GM23338 (cell line): ENCODE measurements around the gene AMOTL1. TPM values are rescaled to one million over a fixed set of nuclear protein-coding genes. Genes with fewer than 3 reads are reported as not detected.

Experiments
- ATAC-seq: fragments of 200-7000 bp; cut with Tn5 transposase; 3 replicates; pipeline ENCODE4 v1.9.1; 2020
- DNase-seq: peaks from one replicate; pipeline ENCODE4 v3.0.0-alpha.2; 2015; ENCODE audit warnings: low spot score
- H2AFZ ChIP-seq: fragments of 200-600 bp; sonication (generic); 2 replicates; pipeline ENCODE4 v1.8.0; 2016; ENCODE audit warnings: antibody characterized with exemption, mild to moderate bottlenecking, moderate library complexity
- H3F3A ChIP-seq: fragments of 200-600 bp; sonication (generic); replicated peaks from 2 replicates; pipeline ENCODE4 v1.8.0; 2017; ENCODE audit warnings: antibody characterized with exemption, mixed run types, low read depth
- H3K27ac ChIP-seq: fragments of 200-600 bp; sonication (generic); 2 replicates; pipeline ENCODE4 v1.6.1; 2016; ENCODE audit warnings: low read depth
- H3K27me3 ChIP-seq: fragments of 200-600 bp; sonication (generic); 2 replicates; pipeline ENCODE4 v1.8.0; 2016; ENCODE audit warnings: mild to moderate bottlenecking, mixed run types, moderate library complexity; ENCODE audit not compliant: insufficient read depth
- H3K36me3 ChIP-seq: fragments of 200-600 bp; sonication (generic); 2 replicates; pipeline ENCODE4 v1.8.0; 2016; ENCODE audit warnings: mild to moderate bottlenecking; ENCODE audit not compliant: insufficient read depth
- H3K4me1 ChIP-seq: fragments of 200-600 bp; sonication (generic); 2 replicates; pipeline ENCODE4 v1.8.0; 2016; ENCODE audit warnings: mild to moderate bottlenecking, moderate library complexity; ENCODE audit not compliant: insufficient read depth
- H3K4me2 ChIP-seq: fragments of 200-600 bp; sonication (generic); 2 replicates; pipeline ENCODE4 v1.7.1; 2017; ENCODE audit warnings: mixed run types
- H3K4me3 ChIP-seq: fragments of 200-600 bp; sonication (generic); 2 replicates; pipeline ENCODE4 v1.6.1; 2016; ENCODE audit warnings: mixed run types
- H3K79me2 ChIP-seq: fragments of 200-600 bp; sonication (generic); replicated peaks from 2 replicates; pipeline ENCODE4 v1.8.0; 2017; ENCODE audit warnings: mild to moderate bottlenecking; ENCODE audit not compliant: insufficient read depth
- H3K9me2 ChIP-seq: fragments of 200-600 bp; sonication (generic); 2 replicates; pipeline ENCODE4 v1.8.0; 2017; ENCODE audit not compliant: insufficient read depth
- H4K20me1 ChIP-seq: fragments of 200-600 bp; sonication (generic); replicated peaks from 2 replicates; pipeline ENCODE4 v1.8.0; 2017; ENCODE audit warnings: mild to moderate bottlenecking; ENCODE audit not compliant: insufficient read depth
- H3K27ac Mint-ChIP-seq: 2 replicates; pipeline ENCODE4 v1.8.0; 2020; ENCODE audit warnings: inconsistent platforms, mild to moderate bottlenecking, moderate library complexity, mixed read lengths
- H3K27me3 Mint-ChIP-seq: 3 replicates; pipeline ENCODE4 v1.8.0; 2022; ENCODE audit warnings: low read depth, mild to moderate bottlenecking, moderate library complexity, mixed read lengths, inconsistent platforms; ENCODE audit not compliant: insufficient read depth, poor library complexity
- H3K36me3 Mint-ChIP-seq: 3 replicates; pipeline ENCODE4 v1.8.0; 2021; ENCODE audit warnings: low read depth, mild to moderate bottlenecking, inconsistent platforms, moderate library complexity, mixed read lengths
- H3K4me1 Mint-ChIP-seq: 3 replicates; pipeline ENCODE4 v1.8.0; 2020; ENCODE audit warnings: mild to moderate bottlenecking, inconsistent platforms, mixed read lengths
- H3K4me3 Mint-ChIP-seq: 3 replicates; pipeline ENCODE4 v1.8.0; 2021; ENCODE audit warnings: moderate library complexity, mild to moderate bottlenecking, inconsistent platforms, mixed read lengths
- H3K9me3 Mint-ChIP-seq: 3 replicates; pipeline ENCODE4 v1.8.0; 2020; ENCODE audit warnings: moderate library complexity, mild to moderate bottlenecking, inconsistent platforms, mixed read lengths
- CREB1 ChIP-seq: fragments of 250-450 bp; sonication (Bioruptor Pico); IDR thresholded peaks from 2 replicates; pipeline ENCODE4 v1.5.0; 2020; ENCODE audit warnings: low read depth, mild to moderate bottlenecking, moderate library complexity
- CTCF ChIP-seq, 2 experiments: fragments of 200-600 bp in 1 of 2; sonication (generic) in 1 of 2; conservative IDR thresholded peaks; 2 replicates each; pipeline versions ENCODE4 v1.5.1 to v1.6.1; 2016 to 2017; ENCODE audit warnings: antibody characterized with exemption in 2 of 2, low read depth in 2 of 2, mild to moderate bottlenecking in 2 of 2, moderate library complexity in 1 of 2
- ETS1 ChIP-seq: IDR thresholded peaks from 2 replicates; pipeline ENCODE4 v1.6.1; 2016; ENCODE audit warnings: antibody characterized with exemption
- EZH2 ChIP-seq: fragments of 200-600 bp; sonication (generic); IDR thresholded peaks from one replicate; pipeline ENCODE4 v1.8.0; 2017; ENCODE audit warnings: antibody characterized with exemption, mild to moderate bottlenecking, low read depth; ENCODE audit not compliant: unreplicated experiment
- EZH2phosphoT487 ChIP-seq: fragments of 200-600 bp; sonication (generic); IDR thresholded peaks from one replicate; pipeline ENCODE4 v1.8.1; 2018; ENCODE audit warnings: antibody characterized with exemption; ENCODE audit not compliant: unreplicated experiment
- JUNB ChIP-seq: IDR thresholded peaks from one replicate; pipeline ENCODE4 v1.6.1; 2016; ENCODE audit warnings: antibody characterized with exemption; ENCODE audit not compliant: unreplicated experiment
- NANOG ChIP-seq: IDR thresholded peaks from 2 replicates; pipeline ENCODE4 v1.6.1; 2016; ENCODE audit warnings: antibody characterized with exemption, borderline replicate concordance
- POLR2AphosphoS5 ChIP-seq: IDR thresholded peaks from 2 replicates; pipeline ENCODE4 v1.6.1; 2016; ENCODE audit warnings: antibody characterized with exemption, low read depth
- REST ChIP-seq: IDR thresholded peaks from one replicate; pipeline ENCODE4 v1.6.1; 2018; ENCODE audit warnings: antibody characterized with exemption; ENCODE audit not compliant: unreplicated experiment
- STAT1 ChIP-seq: IDR thresholded peaks from one replicate; pipeline ENCODE4 v1.6.1; 2016; ENCODE audit warnings: antibody characterized with exemption; ENCODE audit not compliant: unreplicated experiment
- ZNF114 ChIP-seq: fragments of 250-450 bp; sonication (Bioruptor Pico); IDR thresholded peaks from 2 replicates; pipeline ENCODE4 v1.5.0; 2020; ENCODE audit warnings: mild to moderate bottlenecking, moderate library complexity
- ZNF331 ChIP-seq: fragments of 250-450 bp; sonication (Bioruptor Pico); IDR thresholded peaks from 2 replicates; pipeline ENCODE4 v1.5.0; 2020; ENCODE audit warnings: low read depth, mild to moderate bottlenecking, moderate library complexity
- ZNF462 ChIP-seq: fragments of 250-450 bp; sonication (Bioruptor Pico); IDR thresholded peaks from 2 replicates; pipeline ENCODE4 v1.5.0; 2020; ENCODE audit warnings: mild to moderate bottlenecking, moderate library complexity
- polyA plus RNA-seq: library from polyadenylated mRNA; unstranded; fragments of >200 nt; fragmentation: Nextera tagmentation; extraction: Ambion mirVana; gene quantifications from 2 replicates; pipeline ENCODE4 v1.2.1, GENCODE V29; 2016
- total RNA-seq: library from RNA; depleted of rRNA; stranded (reverse); fragments of >200 nt; shearing (Covaris generic); gene quantifications from 2 replicates; pipeline ENCODE4 v1.2.3, GENCODE V29; 2014

Gene AMOTL1
- total and polyA plus RNA-seq, 2 experiments from 2014 or later: 4.3 to 18.7 TPM

DNA sequence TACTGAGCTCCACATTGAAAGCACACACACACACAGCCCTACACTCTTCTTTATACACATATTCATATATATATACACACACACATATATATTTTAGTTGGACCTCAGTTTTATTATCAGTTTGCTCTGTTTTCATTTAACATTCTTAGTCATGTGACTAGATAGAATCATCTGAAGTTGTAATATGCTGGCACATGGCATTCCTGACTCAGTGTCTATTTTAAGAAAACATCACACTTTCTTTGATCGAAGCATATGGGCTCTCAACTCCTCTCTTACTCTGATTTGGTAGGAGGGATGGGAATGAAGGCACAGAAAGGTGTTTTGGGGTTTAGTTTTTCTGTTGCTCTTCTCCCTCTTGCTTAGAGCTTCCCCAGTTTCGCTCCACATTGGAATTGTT, 24.8 kb downstream of the AMOTL1 start:
- peaks cover 34% of the 10 kb centered on the region for H3K4me1 Mint-ChIP-seq
- TF ChIP-seq REST (no peak), CTCF (conservative IDR thresholded peaks at IDR 0.05; ENCODE audit: low read depth in 2 of 2) (no peak), CREB1 (CRISPR knock-in tag) (no peak), EZH2phosphoT487 (no peak), JUNB (no peak), EZH2 (no peak), POLR2AphosphoS5 (no peak), ETS1 (no peak), NANOG (no peak), ZNF331 (no peak), STAT1 (no peak), ZNF462 (no peak), ZNF114 (no peak)
- Histone ChIP-seq H2AFZ (no peak overlapping the region), H3K36me3 (no peaks in the 10 kb centered on the region), H3K4me2 (no peak overlapping the region), H4K20me1 (peaks cover 19% of the 10 kb centered on the region), H3K79me2 (peaks cover 69% of the 10 kb centered on the region), H3K27ac (no peak overlapping the region), H3K4me3 (no peak overlapping the region), H3K9me2 (no peaks in the 10 kb centered on the region), H3F3A (no peaks in the 10 kb centered on the region), H3K4me1 (no peaks in the 10 kb centered on the region; the same call in 1 of the 2 replicates), H3K27me3 (no peaks in the 10 kb centered on the region)
- H3K27ac Mint-ChIP-seq: no peak overlapping the region
- H3K36me3 Mint-ChIP-seq: peaks cover 6% of the 10 kb centered on the region; the same call in 2 of the 3 replicates
- no peaks in the 10 kb centered on the region for H3K9me3 Mint-ChIP-seq
- H3K4me3 Mint-ChIP-seq: no peak overlapping the region
- no peaks in the 10 kb centered on the region for H3K27me3 Mint-ChIP-seq
- DNase-seq (no peak), ATAC-seq (no peak)
